Neural cell (in vitro differentiated cells): ENCODE results near the gene KRTAP10-7. TPM values are rescaled to one million over a fixed set of nuclear protein-coding genes. Genes with fewer than 3 reads are reported as not detected.

Experiments used
- H2AFZ ChIP-seq: fragments of 200-600, 300-800 bp; sonication (generic), shearing (Covaris generic); 2 replicates; pipeline ENCODE4 v1.6.0; 2014; ENCODE audit warnings: low read depth, mild to moderate bottlenecking, antibody characterized with exemption, low read length, moderate library complexity
- H3F3A ChIP-seq: fragments of 200-600 bp; shearing (Covaris generic); 2 replicates; pipeline ENCODE4 v1.6.1; 2016; ENCODE audit warnings: mild to moderate bottlenecking, moderate library complexity, mixed read lengths, antibody characterized with exemption, low read length; ENCODE audit not compliant: insufficient read depth, poor library complexity, severe bottlenecking
- H3K27ac ChIP-seq: fragments of 200-600, 300-800 bp; sonication (generic), shearing (Covaris generic); 2 replicates; pipeline ENCODE4 v1.5.1; 2014; ENCODE audit warnings: mild to moderate bottlenecking, low read length, moderate library complexity
- H3K27me3 ChIP-seq: fragments of 300-800, 200-600 bp; sonication (generic), shearing (Covaris generic); 2 replicates; pipeline ENCODE4 v1.6.0; 2014; ENCODE audit warnings: mild to moderate bottlenecking, low read depth, low read length, moderate library complexity; ENCODE audit not compliant: insufficient read depth
- H3K36me3 ChIP-seq: fragments of 300-800, 200-600 bp; sonication (generic), shearing (Covaris generic); 2 replicates; pipeline ENCODE4 v1.5.1; 2014; ENCODE audit warnings: mild to moderate bottlenecking, antibody characterized with exemption, low read length, moderate library complexity; ENCODE audit not compliant: insufficient read depth
- H3K4me2 ChIP-seq: fragments of 300-800, 200-600 bp; sonication (generic), shearing (Covaris generic); 2 replicates; pipeline ENCODE4 v1.6.0; 2014; ENCODE audit warnings: mild to moderate bottlenecking, low read length
- H3K4me3 ChIP-seq: fragments of 300-800, 200-600 bp; sonication (generic), shearing (Covaris generic); 2 replicates; pipeline ENCODE4 v1.5.1; 2014; ENCODE audit warnings: mild to moderate bottlenecking, low read length, moderate library complexity
- H3K79me2 ChIP-seq: fragments of 200-600 bp; shearing (Covaris generic); replicated peaks from 2 replicates; pipeline ENCODE4 v1.6.0; 2014; ENCODE audit warnings: mild to moderate bottlenecking, low read length, moderate library complexity; ENCODE audit not compliant: insufficient read depth
- H3K9ac ChIP-seq: fragments of 300-800, 200-600 bp; sonication (generic), shearing (Covaris generic); 2 replicates; pipeline ENCODE4 v1.6.1; 2016; ENCODE audit warnings: mild to moderate bottlenecking, low read length, mixed read lengths
- H3K9me2 ChIP-seq: fragments of 200-600 bp; shearing (Covaris generic); 2 replicates; pipeline ENCODE4 v1.6.1; 2016; ENCODE audit warnings: mild to moderate bottlenecking, low read length, mixed read lengths; ENCODE audit not compliant: insufficient read depth
- H3K9me3 ChIP-seq: fragments of 200-600, 300-800 bp; sonication (generic), shearing (Covaris generic); 2 replicates; pipeline ENCODE4 v1.6.1; 2016; ENCODE audit warnings: mild to moderate bottlenecking, mixed run types, low read length, moderate library complexity, mixed read lengths
- H4K20me1 ChIP-seq: fragments of 200-600 bp; shearing (Covaris generic); 2 replicates; pipeline ENCODE4 v1.6.1; 2016; ENCODE audit warnings: mild to moderate bottlenecking, mixed run types; ENCODE audit not compliant: insufficient read depth
- CTCF ChIP-seq: fragments of 450-650 bp; IDR thresholded peaks from 2 replicates; pipeline ENCODE4 v1.5.1; 2014; ENCODE audit warnings: antibody characterized with exemption, mild to moderate bottlenecking, moderate library complexity; ENCODE audit not compliant: poor library complexity, severe bottlenecking
- EP300 ChIP-seq: fragments of 450-650 bp; conservative IDR thresholded peaks from 2 replicates; pipeline ENCODE4 v1.6.1; 2014; ENCODE audit warnings: antibody characterized with exemption, mild to moderate bottlenecking, moderate library complexity; ENCODE audit not compliant: poor library complexity, severe bottlenecking
- EZH2 ChIP-seq: fragments of 200-600, 300-800 bp; shearing (Covaris generic), sonication (generic); IDR thresholded peaks from 2 replicates; pipeline ENCODE4 v1.6.1; 2014; ENCODE audit warnings: antibody characterized with exemption, low read length, borderline replicate concordance, mild to moderate bottlenecking; ENCODE audit not compliant: insufficient read depth, poor library complexity, severe bottlenecking
- MXI1 ChIP-seq: fragments of 450-650 bp; conservative IDR thresholded peaks from 2 replicates; pipeline ENCODE4 v1.6.1; 2014; ENCODE audit warnings: antibody characterized with exemption, mild to moderate bottlenecking; ENCODE audit not compliant: poor library complexity, severe bottlenecking
- POLR2AphosphoS5 ChIP-seq: IDR thresholded peaks from 2 replicates; pipeline ENCODE4 v1.6.1; 2012
- RAD21 ChIP-seq: fragments of 450-650 bp; conservative IDR thresholded peaks from 2 replicates; pipeline ENCODE4 v1.6.1; 2014; ENCODE audit warnings: antibody characterized with exemption, mild to moderate bottlenecking, moderate library complexity
- SMC3 ChIP-seq: fragments of 450-650 bp; conservative IDR thresholded peaks from 2 replicates; pipeline ENCODE4 v1.6.1; 2014; ENCODE audit warnings: antibody characterized with exemption, mild to moderate bottlenecking, moderate library complexity; ENCODE audit not compliant: poor library complexity
- TAF1 ChIP-seq: IDR thresholded peaks from 2 replicates; pipeline ENCODE4 v1.6.1; 2012; ENCODE audit warnings: low read depth
- polyA plus RNA-seq: library from polyadenylated mRNA; depleted of rRNA; stranded (reverse); fragments of >200 nt; gene quantifications from 2 replicates; pipeline ENCODE4 v1.2.3, GENCODE V29; 2014
- TF ChIP-seq, protein P1 (sequence below): IDR thresholded peaks from 2 replicates; pipeline ENCODE4 v1.6.1; 2012; ENCODE audit warnings: borderline replicate concordance

The KRTAP10-7 gene
- polyA plus RNA-seq, 1 donor from 2014 or later, result not detected

GRCh38 chr21:44649521-44650100, 49.2 kb downstream of the KRTAP10-7 start:
- Histone ChIP-seq H4K20me1 (no peaks in the 10 kb centered on the region), H3K9ac (no peak overlapping the region), H3K4me3 (no peak overlapping the region), H3K27me3 (no peaks in the 10 kb centered on the region), H3F3A (no peaks in the 10 kb centered on the region), H3K36me3 (no peaks in the 10 kb centered on the region), H3K9me2 (no peaks in the 10 kb centered on the region), H2AFZ (no peak overlapping the region), H3K79me2 (no peaks in the 10 kb centered on the region), H3K4me2 (no peak overlapping the region), H3K9me3 (no peaks in the 10 kb centered on the region), H3K27ac (no peak overlapping the region)
- TF ChIP-seq TAF1, result no peak

- Histone ChIP-seq H4K20me1 (no peaks in the 10 kb centered on the region), H3K27ac (no peak overlapping the region), H3K4me3 (no peak overlapping the region), H3F3A (no peaks in the 10 kb centered on the region), H3K36me3 (no peaks in the 10 kb centered on the region), H3K9me3 (no peaks in the 10 kb centered on the region), H3K79me2 (no peaks in the 10 kb centered on the region), H3K27me3 (no peaks in the 10 kb centered on the region), H3K9me2 (no peaks in the 10 kb centered on the region), H3K9ac (no peak overlapping the region), H3K4me2 (no peak overlapping the region), H2AFZ (no peak overlapping the region)
- no peak for TF ChIP-seq MXI1
- no peak for TF ChIP-seq POLR2AphosphoS5
- TF ChIP-seq TAF1, result no peak
- TF ChIP-seq RAD21, result no peak
- TF ChIP-seq, protein P1, sequence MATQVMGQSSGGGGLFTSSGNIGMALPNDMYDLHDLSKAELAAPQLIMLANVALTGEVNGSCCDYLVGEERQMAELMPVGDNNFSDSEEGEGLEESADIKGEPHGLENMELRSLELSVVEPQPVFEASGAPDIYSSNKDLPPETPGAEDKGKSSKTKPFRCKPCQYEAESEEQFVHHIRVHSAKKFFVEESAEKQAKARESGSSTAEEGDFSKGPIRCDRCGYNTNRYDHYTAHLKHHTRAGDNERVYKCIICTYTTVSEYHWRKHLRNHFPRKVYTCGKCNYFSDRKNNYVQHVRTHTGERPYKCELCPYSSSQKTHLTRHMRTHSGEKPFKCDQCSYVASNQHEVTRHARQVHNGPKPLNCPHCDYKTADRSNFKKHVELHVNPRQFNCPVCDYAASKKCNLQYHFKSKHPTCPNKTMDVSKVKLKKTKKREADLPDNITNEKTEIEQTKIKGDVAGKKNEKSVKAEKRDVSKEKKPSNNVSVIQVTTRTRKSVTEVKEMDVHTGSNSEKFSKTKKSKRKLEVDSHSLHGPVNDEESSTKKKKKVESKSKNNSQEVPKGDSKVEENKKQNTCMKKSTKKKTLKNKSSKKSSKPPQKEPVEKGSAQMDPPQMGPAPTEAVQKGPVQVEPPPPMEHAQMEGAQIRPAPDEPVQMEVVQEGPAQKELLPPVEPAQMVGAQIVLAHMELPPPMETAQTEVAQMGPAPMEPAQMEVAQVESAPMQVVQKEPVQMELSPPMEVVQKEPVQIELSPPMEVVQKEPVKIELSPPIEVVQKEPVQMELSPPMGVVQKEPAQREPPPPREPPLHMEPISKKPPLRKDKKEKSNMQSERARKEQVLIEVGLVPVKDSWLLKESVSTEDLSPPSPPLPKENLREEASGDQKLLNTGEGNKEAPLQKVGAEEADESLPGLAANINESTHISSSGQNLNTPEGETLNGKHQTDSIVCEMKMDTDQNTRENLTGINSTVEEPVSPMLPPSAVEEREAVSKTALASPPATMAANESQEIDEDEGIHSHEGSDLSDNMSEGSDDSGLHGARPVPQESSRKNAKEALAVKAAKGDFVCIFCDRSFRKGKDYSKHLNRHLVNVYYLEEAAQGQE, result no peak
- TF ChIP-seq SMC3, result no peak
- TF ChIP-seq EZH2, result no peak
Observed at GRCh38 chr21:44650265-44650972, 50.0 kb downstream of the KRTAP10-7 start.

DNA sequence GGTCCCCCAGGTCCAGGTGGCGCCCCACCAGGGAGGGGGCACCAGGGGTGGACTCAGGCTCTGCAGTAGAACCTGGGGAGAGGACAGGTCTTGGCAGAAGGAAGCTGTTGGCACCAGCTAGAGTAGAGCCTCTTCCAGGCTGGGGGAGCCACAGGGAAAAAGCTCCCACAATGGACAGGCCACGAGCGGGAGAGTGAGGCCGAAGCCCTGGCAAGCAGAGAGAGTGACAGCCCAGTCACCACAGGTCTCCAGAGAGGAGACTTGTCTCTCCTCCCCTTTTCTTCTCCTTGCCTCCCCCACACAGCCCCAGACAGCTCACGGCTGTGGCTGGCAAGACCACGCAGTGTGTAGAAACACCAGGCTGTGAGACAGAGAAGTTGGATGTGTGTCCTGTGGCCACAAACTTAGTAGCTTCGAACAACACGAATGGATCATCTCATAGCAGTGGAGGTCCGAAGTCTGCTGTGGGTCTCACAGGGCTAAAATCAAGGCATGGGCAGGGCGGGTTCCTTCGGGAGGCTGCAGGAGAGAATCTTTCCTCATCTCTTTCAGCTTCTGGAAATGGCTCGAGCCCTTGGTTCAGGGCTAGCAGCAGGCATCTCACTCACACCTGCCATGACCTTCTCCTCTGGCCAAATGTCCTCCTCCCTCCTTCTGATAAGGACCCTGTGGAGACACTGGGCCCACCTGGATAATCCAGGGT, 50.7 kb downstream of the KRTAP10-7 start:
- H3K36me3 ChIP-seq, result no peaks in the 10 kb centered on the region
- H3K9ac ChIP-seq, result no peak overlapping the region
- no peaks in the 10 kb centered on the region for H4K20me1 ChIP-seq
- H3F3A ChIP-seq, result no peaks in the 10 kb centered on the region
- H3K9me3 ChIP-seq, result no peaks in the 10 kb centered on the region
- H3K4me3 ChIP-seq, result no peak overlapping the region
- no peak overlapping the region for H2AFZ ChIP-seq
- TF ChIP-seq TAF1 (no peak), RAD21 (no peak), MXI1 (no peak), POLR2AphosphoS5 (no peak), CTCF (no peak), SMC3 (no peak), EP300 (no peak), EZH2 (no peak)
- TF ChIP-seq, protein P1, result no peak
- H3K27ac ChIP-seq, result no peak overlapping the region
- no peak overlapping the region for H3K4me2 ChIP-seq
- H3K79me2 ChIP-seq, result no peaks in the 10 kb centered on the region
- no peaks in the 10 kb centered on the region for H3K27me3 ChIP-seq
- H3K9me2 ChIP-seq, result no peaks in the 10 kb centered on the region
